GM23338 (cell line): ENCODE measurements around the gene BTG3. TPM values are rescaled to one million over a fixed set of nuclear protein-coding genes. Genes with fewer than 3 reads are reported as not detected.

Experiments used
- ATAC-seq: fragments of 200-7000 bp; cut with Tn5 transposase; 3 replicates; pipeline ENCODE4 v1.9.1; 2020
- DNase-seq: peaks from one replicate; pipeline ENCODE4 v3.0.0-alpha.2; 2015; ENCODE audit warnings: low spot score
- H2AFZ ChIP-seq: fragments of 200-600 bp; sonication (generic); 2 replicates; pipeline ENCODE4 v1.8.0; 2016; ENCODE audit warnings: antibody characterized with exemption, mild to moderate bottlenecking, moderate library complexity
- H3F3A ChIP-seq: fragments of 200-600 bp; sonication (generic); replicated peaks from 2 replicates; pipeline ENCODE4 v1.8.0; 2017; ENCODE audit warnings: antibody characterized with exemption, mixed run types, low read depth
- H3K27ac ChIP-seq: fragments of 200-600 bp; sonication (generic); 2 replicates; pipeline ENCODE4 v1.6.1; 2016; ENCODE audit warnings: low read depth
- H3K27me3 ChIP-seq: fragments of 200-600 bp; sonication (generic); 2 replicates; pipeline ENCODE4 v1.8.0; 2016; ENCODE audit warnings: mild to moderate bottlenecking, mixed run types, moderate library complexity; ENCODE audit not compliant: insufficient read depth
- H3K36me3 ChIP-seq: fragments of 200-600 bp; sonication (generic); 2 replicates; pipeline ENCODE4 v1.8.0; 2016; ENCODE audit warnings: mild to moderate bottlenecking; ENCODE audit not compliant: insufficient read depth
- H3K4me1 ChIP-seq: fragments of 200-600 bp; sonication (generic); 2 replicates; pipeline ENCODE4 v1.8.0; 2016; ENCODE audit warnings: mild to moderate bottlenecking, moderate library complexity; ENCODE audit not compliant: insufficient read depth
- H3K4me2 ChIP-seq: fragments of 200-600 bp; sonication (generic); 2 replicates; pipeline ENCODE4 v1.7.1; 2017; ENCODE audit warnings: mixed run types
- H3K4me3 ChIP-seq: fragments of 200-600 bp; sonication (generic); 2 replicates; pipeline ENCODE4 v1.6.1; 2016; ENCODE audit warnings: mixed run types
- H3K79me2 ChIP-seq: fragments of 200-600 bp; sonication (generic); replicated peaks from 2 replicates; pipeline ENCODE4 v1.8.0; 2017; ENCODE audit warnings: mild to moderate bottlenecking; ENCODE audit not compliant: insufficient read depth
- H3K9me2 ChIP-seq: fragments of 200-600 bp; sonication (generic); 2 replicates; pipeline ENCODE4 v1.8.0; 2017; ENCODE audit not compliant: insufficient read depth
- H4K20me1 ChIP-seq: fragments of 200-600 bp; sonication (generic); replicated peaks from 2 replicates; pipeline ENCODE4 v1.8.0; 2017; ENCODE audit warnings: mild to moderate bottlenecking; ENCODE audit not compliant: insufficient read depth
- H3K27ac Mint-ChIP-seq: 2 replicates; pipeline ENCODE4 v1.8.0; 2020; ENCODE audit warnings: inconsistent platforms, mild to moderate bottlenecking, moderate library complexity, mixed read lengths
- H3K27me3 Mint-ChIP-seq: 3 replicates; pipeline ENCODE4 v1.8.0; 2022; ENCODE audit warnings: low read depth, mild to moderate bottlenecking, moderate library complexity, mixed read lengths, inconsistent platforms; ENCODE audit not compliant: insufficient read depth, poor library complexity
- H3K36me3 Mint-ChIP-seq: 3 replicates; pipeline ENCODE4 v1.8.0; 2021; ENCODE audit warnings: low read depth, mild to moderate bottlenecking, inconsistent platforms, moderate library complexity, mixed read lengths
- H3K4me1 Mint-ChIP-seq: 3 replicates; pipeline ENCODE4 v1.8.0; 2020; ENCODE audit warnings: mild to moderate bottlenecking, inconsistent platforms, mixed read lengths
- H3K4me3 Mint-ChIP-seq: 3 replicates; pipeline ENCODE4 v1.8.0; 2021; ENCODE audit warnings: moderate library complexity, mild to moderate bottlenecking, inconsistent platforms, mixed read lengths
- H3K9me3 Mint-ChIP-seq: 3 replicates; pipeline ENCODE4 v1.8.0; 2020; ENCODE audit warnings: moderate library complexity, mild to moderate bottlenecking, inconsistent platforms, mixed read lengths
- CREB1 ChIP-seq: fragments of 250-450 bp; sonication (Bioruptor Pico); IDR thresholded peaks from 2 replicates; pipeline ENCODE4 v1.5.0; 2020; ENCODE audit warnings: low read depth, mild to moderate bottlenecking, moderate library complexity
- CTCF ChIP-seq, 2 experiments: fragments of 200-600 bp in 1 of 2; sonication (generic) in 1 of 2; conservative IDR thresholded peaks; 2 replicates each; pipeline versions ENCODE4 v1.5.1 to v1.6.1; 2016 to 2017; ENCODE audit warnings: antibody characterized with exemption in 2 of 2, low read depth in 2 of 2, mild to moderate bottlenecking in 2 of 2, moderate library complexity in 1 of 2
- EZH2 ChIP-seq: fragments of 200-600 bp; sonication (generic); IDR thresholded peaks from one replicate; pipeline ENCODE4 v1.8.0; 2017; ENCODE audit warnings: antibody characterized with exemption, mild to moderate bottlenecking, low read depth; ENCODE audit not compliant: unreplicated experiment
- EZH2phosphoT487 ChIP-seq: fragments of 200-600 bp; sonication (generic); IDR thresholded peaks from one replicate; pipeline ENCODE4 v1.8.1; 2018; ENCODE audit warnings: antibody characterized with exemption; ENCODE audit not compliant: unreplicated experiment
- JUNB ChIP-seq: IDR thresholded peaks from one replicate; pipeline ENCODE4 v1.6.1; 2016; ENCODE audit warnings: antibody characterized with exemption; ENCODE audit not compliant: unreplicated experiment
- NANOG ChIP-seq: IDR thresholded peaks from 2 replicates; pipeline ENCODE4 v1.6.1; 2016; ENCODE audit warnings: antibody characterized with exemption, borderline replicate concordance
- POLR2AphosphoS5 ChIP-seq: IDR thresholded peaks from 2 replicates; pipeline ENCODE4 v1.6.1; 2016; ENCODE audit warnings: antibody characterized with exemption, low read depth
- ZNF114 ChIP-seq: fragments of 250-450 bp; sonication (Bioruptor Pico); IDR thresholded peaks from 2 replicates; pipeline ENCODE4 v1.5.0; 2020; ENCODE audit warnings: mild to moderate bottlenecking, moderate library complexity
- ZNF331 ChIP-seq: fragments of 250-450 bp; sonication (Bioruptor Pico); IDR thresholded peaks from 2 replicates; pipeline ENCODE4 v1.5.0; 2020; ENCODE audit warnings: low read depth, mild to moderate bottlenecking, moderate library complexity
- ZNF462 ChIP-seq: fragments of 250-450 bp; sonication (Bioruptor Pico); IDR thresholded peaks from 2 replicates; pipeline ENCODE4 v1.5.0; 2020; ENCODE audit warnings: mild to moderate bottlenecking, moderate library complexity
- long read RNA-seq: library from polyadenylated mRNA; unstranded; transcript quantifications from one replicate; pipeline ENCODE4 v2.0.0, GENCODE V29; 2020; ENCODE audit not compliant: unreplicated experiment
- polyA plus RNA-seq: library from polyadenylated mRNA; unstranded; fragments of >200 nt; fragmentation: Nextera tagmentation; extraction: Ambion mirVana; gene quantifications from 2 replicates; pipeline ENCODE4 v1.2.1, GENCODE V29; 2016
- total RNA-seq: library from RNA; depleted of rRNA; stranded (reverse); fragments of >200 nt; shearing (Covaris generic); gene quantifications from 2 replicates; pipeline ENCODE4 v1.2.3, GENCODE V29; 2014; rRNA removed

Gene BTG3
- total RNA-seq (20.4 and 24.0 TPM in 2 replicates), polyA plus RNA-seq (39.7 and 43.8 TPM in 2 replicates)
- long read RNA-seq, transcript BTG3-201 (6 exons, 1,485 nt) = minor isoform, 5 of 42 reads
- long read RNA-seq, transcript BTG3-202 (5 exons, 1,456 nt) = major isoform, 29 of 42 reads
- long read RNA-seq, partial matches to known transcripts = 0 of 42 reads
- long read RNA-seq, other reads (novel, unspliced or antisense) = 5 of 42 reads

GRCh38 chr21:17612565-17613241, at the start of gene BTG3:
TSS of gene BTG3 (minus strand) at chr21:17612901. CDS start at chr21:17609144, 3,757 bp downstream.
- H4K20me1 ChIP-seq = peaks cover 10% of the 10 kb centered on the region
- peaks cover 11% of the 10 kb centered on the region for H3K4me1 ChIP-seq
- H3K4me1 Mint-ChIP-seq = peaks cover 13% of the 10 kb centered on the region
- peak within 1 kb of the TSS; percentile 100 for H2AFZ ChIP-seq
- no peaks in the 10 kb centered on the region for H3F3A ChIP-seq
- TF ChIP-seq ZNF462 (CRISPR knock-in tag) (no peak), EZH2phosphoT487 (no peak), POLR2AphosphoS5 (peak; percentile 79)
- peaks cover 10% of the 10 kb centered on the region for H3K27me3 Mint-ChIP-seq
- peak within 1 kb of the TSS; percentile 80 for H3K4me3 Mint-ChIP-seq
- H3K27ac Mint-ChIP-seq = peak within 1 kb of the TSS; percentile 68; the same call in 1 of the 2 replicates
- H3K27ac ChIP-seq = no peak within 1 kb of the TSS
- no peaks in the 10 kb centered on the region for H3K9me2 ChIP-seq
- H3K9me3 Mint-ChIP-seq = no peaks in the 10 kb centered on the region
- H3K36me3 Mint-ChIP-seq = peaks cover 26% of the 10 kb centered on the region
- peak within 1 kb of the TSS; percentile 98 for H3K4me2 ChIP-seq
- H3K27me3 ChIP-seq = peaks cover 21% of the 10 kb centered on the region
- DNase-seq (peak; percentile 80), ATAC-seq (peak; percentile 80)
- no peaks in the 10 kb centered on the region for H3K36me3 ChIP-seq
- peaks cover 42% of the 10 kb centered on the region for H3K79me2 ChIP-seq
- H3K4me3 ChIP-seq = peak within 1 kb of the TSS; percentile 95

GRCh38 chr21:17660862-17661261, 48.2 kb upstream of the BTG3 start:
- Histone ChIP-seq H3F3A (no peaks in the 10 kb centered on the region), H3K36me3 (no peaks in the 10 kb centered on the region), H3K9me2 (peaks cover 10% of the 10 kb centered on the region; the same call in 1 of the 2 replicates), H3K79me2 (no peaks in the 10 kb centered on the region), H3K4me1 (peaks cover 4% of the 10 kb centered on the region; the same call in 1 of the 2 replicates), H2AFZ (0 out of 2 replicates have a peak overlapping the region, but pooled peaks have one; percentile 28), H4K20me1 (no peaks in the 10 kb centered on the region), H3K27ac (no peak overlapping the region), H3K4me2 (no peak overlapping the region), H3K27me3 (no peaks in the 10 kb centered on the region), H3K4me3 (no peak overlapping the region)
- no peaks in the 10 kb centered on the region for H3K27me3 Mint-ChIP-seq
- ATAC-seq (no peak), DNase-seq (no peak)
- peaks cover 10% of the 10 kb centered on the region for H3K4me1 Mint-ChIP-seq
- H3K9me3 Mint-ChIP-seq = no peaks in the 10 kb centered on the region
- no peak overlapping the region for H3K4me3 Mint-ChIP-seq
- no peaks in the 10 kb centered on the region for H3K36me3 Mint-ChIP-seq
- H3K27ac Mint-ChIP-seq = no peak overlapping the region
- TF ChIP-seq CTCF (conservative IDR thresholded peaks at IDR 0.05; ENCODE audit: low read depth in 2 of 2) = no peak
- no peak for TF ChIP-seq NANOG
- TF ChIP-seq ZNF331 (CRISPR knock-in tag) = no peak
- no peak for TF ChIP-seq EZH2
- TF ChIP-seq POLR2AphosphoS5 = no peak
- no peak for TF ChIP-seq CREB1 (CRISPR knock-in tag)
- TF ChIP-seq JUNB = no peak
- TF ChIP-seq ZNF114 = no peak
- TF ChIP-seq EZH2phosphoT487 = no peak
